GM19468 (cell line): ENCODE measurements around the gene KPNA5.
"Not testable (repeated sequence)": the region's sequence is repeated elsewhere in the genome, so short reads cannot be mapped to it uniquely, and the experiment has no call there.

Experiments used
- ATAC-seq: cut with Tn5 transposase; IDR thresholded peaks from one replicate; pipeline ENCODE4 v1.9.1; 2021; ENCODE audit warnings: mild to moderate bottlenecking, moderate library complexity, moderate number of reproducible peaks; ENCODE audit not compliant: unreplicated experiment; ENCODE audit errors: extremely low read depth

KPNA5 gene

DNA sequence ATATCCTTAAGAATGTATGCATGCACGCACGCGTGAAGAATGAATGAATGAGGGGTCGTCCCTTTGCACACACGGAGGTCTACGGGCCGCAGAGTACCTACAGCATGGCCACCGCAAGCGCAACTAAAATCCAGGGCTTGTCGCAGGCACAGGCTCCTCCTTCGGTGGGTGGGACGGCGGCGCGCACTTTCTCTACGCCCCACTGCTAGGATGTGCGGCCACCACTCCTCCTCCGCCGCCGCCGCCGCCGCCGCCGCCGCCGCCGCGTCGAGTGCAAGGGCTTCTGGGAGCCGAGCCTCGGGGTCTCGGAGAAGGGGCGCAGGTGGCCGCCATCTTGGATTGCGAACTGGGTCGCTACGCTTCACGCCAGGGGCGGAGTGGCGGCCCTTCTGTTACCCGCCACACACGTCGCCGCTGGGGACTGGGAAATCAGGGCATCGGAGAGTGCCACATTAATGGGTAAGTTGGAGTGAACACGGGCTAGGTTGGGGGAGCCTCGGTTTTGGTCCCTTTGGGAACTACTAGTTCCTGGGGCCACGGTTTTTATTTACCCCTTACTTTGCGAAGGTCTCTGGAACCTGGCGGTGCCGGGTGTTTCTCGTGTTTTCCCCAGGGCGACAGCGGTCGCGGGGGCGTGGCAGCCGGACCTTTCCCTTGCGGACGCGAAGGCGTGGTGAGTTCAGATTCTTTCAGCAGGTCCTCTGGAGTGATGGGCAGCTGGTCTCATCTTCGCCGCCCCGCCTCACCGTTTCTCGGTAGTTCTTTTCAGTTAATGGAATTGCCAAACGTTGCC is at the start of gene KPNA5:
KPNA5 (plus strand) TSS at position 332 of the 793 bp plus-strand sequence; CDS start at position 456, 124 bp downstream.
- ATAC-seq: peak; percentile 96

DNA sequence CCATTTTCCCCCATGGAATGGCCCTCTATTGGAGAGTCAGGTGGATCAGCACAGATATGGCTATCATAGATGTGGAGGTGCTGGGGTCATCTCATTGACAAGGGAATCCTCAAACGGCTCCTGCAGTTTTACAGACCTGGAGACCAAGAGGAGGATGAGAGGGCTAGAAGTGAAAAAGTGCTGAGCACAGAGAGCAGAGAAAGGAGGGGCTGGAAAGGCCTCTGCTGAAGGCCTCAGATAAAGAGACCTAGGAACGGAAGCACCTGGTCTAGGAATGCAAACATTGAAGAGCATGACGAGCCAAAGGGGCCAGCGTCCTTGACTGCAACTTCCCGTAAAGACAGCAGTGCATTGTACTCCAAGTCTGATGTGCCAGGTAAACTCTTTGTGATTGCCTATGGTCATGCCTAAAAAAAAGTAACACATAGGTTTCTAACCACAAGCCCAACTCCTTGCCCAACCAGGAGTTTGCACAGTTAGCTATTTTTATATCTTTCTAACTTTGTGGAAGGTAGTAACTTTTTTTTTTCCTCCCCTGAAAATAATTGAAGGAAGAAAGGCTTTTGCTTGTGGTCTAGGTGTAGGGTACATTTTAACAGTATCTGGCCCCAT is 49.5 kb upstream of the KPNA5 start:
- peak; percentile 17 for ATAC-seq

DNA sequence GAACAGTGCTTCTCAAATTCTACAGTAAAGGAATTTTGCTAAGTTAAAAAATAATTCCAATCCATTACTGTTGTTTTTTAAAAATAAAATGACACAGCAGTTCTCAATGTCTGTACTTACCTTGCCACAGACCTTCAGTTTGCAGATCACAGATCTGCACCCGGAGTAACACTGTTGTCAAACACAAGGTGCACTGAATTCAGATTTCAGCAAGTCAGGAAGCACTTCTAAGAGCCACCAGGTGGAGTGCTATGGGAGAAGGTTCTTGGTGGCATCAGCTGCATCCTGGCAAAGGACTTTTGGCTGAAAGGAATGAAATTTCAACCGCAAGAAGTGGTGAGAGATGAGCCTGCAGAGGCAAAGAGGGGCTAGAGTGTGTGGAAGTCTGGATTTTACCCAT is 47.3 kb upstream of the KPNA5 start:
- no peak for ATAC-seq

DNA sequence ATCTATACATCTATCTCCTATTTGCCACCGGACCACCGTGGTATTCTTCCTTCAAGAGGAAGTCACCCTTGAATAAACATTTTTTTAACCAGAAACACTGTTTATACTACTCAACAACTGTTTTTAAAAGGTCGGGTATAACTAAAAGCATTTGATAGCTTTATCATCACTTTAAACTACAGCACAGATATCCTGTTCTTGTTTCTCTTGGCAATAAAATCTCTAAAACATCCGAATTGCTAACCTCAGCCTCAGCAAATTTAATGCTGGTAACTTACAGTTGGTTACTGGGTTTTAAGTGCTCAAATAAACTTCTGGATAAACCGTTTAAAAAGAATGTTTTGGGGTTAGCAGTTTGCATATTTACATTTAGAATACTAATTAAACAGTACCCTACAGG is 32.9 kb upstream of the KPNA5 start:
- ATAC-seq: no peak

DNA sequence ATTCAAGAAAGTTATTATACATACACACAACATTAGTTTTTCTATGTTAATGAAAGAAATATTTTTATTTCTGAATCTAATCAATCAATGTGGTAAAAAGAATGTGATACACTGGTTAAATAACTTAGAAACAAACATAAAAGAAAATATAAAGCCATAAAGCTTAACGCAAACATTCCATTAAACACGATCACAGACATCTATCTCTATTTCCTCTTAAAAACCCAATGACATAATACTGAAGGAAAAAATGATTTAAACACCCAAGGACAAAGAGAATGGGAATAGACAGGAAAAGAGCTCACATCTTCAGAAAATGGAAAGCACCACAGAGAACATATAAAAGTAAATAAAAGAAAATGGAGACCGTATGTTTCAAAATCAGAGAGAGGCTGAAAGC is 31.9 kb upstream of the KPNA5 start:
- no peak for ATAC-seq

DNA sequence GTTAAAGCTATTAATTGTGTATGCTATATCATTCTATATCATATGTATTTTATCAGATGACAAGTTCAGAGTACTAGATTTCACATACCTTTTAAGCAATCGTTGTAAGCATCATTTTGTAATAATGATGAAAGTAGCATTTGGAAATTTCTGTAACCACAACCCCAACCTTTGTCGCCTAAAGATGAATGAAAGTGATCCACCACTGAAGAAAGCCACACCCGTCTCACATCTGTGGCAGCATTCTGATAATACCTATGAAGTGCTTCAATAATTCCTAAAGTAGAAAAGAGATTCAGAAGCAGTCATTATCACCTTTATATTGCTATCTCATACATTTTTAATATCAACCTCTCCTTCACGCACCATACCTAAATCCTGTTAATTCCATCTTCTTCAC is 29.1 kb upstream of the KPNA5 start:
- ATAC-seq: no peak

DNA sequence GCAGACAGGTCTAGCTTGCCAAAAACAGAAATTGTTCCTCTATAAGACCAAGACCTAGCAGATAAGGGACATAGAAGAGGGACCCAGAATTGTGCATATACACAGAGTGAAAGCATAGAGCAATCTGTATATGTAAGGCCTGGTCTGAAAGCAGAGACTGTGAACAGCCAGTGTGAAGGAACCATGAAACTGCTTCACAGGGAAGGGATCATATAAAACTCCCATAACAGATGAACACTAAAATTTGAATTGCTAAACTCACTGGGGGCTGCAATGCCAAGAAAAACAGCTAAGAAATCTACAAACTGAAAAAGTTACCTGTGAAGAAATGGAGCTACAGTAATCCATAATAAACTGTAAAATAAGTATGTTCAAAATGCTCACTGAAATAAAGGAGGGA is 19.4 kb upstream of the KPNA5 start:
- no peak for ATAC-seq

DNA sequence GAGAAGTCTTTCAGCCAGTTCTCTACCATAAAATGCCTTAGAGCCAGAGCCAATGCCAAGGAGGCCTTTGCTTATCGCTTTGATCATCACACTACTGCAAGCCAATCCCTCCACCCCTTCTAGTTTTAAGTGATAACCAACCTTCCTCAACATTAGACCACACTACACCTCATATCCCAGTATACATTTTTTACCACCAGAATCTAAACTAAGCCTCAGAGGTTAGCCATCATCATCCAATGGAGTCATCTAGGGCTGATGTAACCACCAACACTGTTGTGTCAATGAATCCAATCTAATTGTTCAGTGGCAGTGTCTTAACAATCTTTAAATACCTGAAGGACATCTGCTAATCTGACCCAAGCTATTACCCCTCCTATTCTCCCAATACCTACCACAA is 18.8 kb upstream of the KPNA5 start:
- no peak for ATAC-seq

DNA sequence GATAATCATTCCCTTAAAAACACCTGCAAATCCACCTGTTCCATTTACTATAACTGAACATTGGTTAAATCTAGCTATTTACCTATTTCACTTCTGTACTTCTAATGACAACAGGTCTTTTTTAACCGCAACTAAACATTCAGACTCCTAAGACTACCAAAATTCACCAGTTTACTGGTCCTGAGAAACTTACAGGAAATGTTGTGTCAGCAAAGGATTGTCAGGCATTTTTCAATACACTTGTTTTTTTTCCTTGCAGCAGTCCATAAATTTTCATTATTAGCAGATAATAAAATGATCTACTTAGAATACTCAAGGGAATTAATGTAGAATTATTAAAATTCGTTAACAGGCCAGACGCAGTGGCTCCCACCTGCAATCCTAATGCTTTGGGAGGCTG is 17.7 kb upstream of the KPNA5 start:
- no peak for ATAC-seq

DNA sequence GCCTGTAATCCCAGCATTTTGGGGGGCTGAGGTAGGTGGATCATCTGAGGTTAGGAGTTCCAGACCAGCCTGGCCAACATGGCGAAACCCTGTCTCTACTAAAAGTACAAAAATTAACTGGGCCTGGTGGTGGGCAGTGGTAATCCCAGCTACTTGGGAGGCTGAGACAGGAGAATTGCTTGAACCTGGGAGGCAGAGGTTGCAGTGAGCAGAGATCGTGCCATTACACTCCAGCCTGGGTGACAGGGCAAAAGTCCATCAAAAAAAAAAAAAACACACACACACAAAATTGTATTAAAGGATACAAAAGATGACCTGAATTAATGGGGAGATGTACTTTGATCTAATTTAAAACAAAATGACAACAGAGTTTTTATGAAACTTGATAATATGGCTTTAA is 16.8 kb upstream of the KPNA5 start:
- not testable (repeated sequence) for ATAC-seq

DNA sequence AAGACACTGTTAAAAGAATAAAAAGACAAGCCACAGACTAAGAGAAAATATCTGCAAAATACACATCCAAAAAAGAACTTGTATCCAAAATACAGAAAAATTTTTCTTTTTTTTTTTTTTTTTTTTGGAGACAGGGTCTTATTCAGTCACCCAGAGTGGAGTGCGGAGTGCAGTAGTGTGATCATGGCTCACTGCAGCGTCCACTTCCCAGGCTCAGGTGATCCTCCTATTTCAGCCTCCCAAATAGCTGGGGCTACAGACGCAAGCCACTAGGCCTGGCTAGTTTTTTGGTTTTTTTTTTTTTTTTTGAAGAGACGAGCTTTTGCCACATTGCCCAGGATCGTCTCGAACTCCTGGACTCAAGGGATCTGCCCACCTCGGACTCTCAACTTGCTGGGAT is 15.5 kb upstream of the KPNA5 start:
- no peak for ATAC-seq

DNA sequence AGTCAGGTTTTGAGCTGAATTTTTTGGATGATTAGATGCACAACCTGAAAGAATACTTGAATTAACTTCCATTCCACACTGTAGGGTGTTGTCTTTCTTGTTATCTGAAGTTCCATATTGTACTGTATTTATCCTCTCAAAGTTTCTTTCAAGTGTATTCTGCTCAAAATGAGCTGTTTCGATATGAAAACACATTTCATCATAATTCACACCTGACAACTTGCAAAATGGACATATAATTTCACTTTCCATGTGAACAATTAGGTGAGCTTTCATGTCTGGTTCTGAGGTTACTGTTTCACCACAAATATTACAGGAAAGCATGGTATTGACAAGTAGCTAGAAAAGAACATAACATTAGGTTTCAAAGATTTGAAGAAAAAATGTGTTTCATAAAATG is 14.1 kb upstream of the KPNA5 start:
- ATAC-seq: peak; percentile 36

DNA sequence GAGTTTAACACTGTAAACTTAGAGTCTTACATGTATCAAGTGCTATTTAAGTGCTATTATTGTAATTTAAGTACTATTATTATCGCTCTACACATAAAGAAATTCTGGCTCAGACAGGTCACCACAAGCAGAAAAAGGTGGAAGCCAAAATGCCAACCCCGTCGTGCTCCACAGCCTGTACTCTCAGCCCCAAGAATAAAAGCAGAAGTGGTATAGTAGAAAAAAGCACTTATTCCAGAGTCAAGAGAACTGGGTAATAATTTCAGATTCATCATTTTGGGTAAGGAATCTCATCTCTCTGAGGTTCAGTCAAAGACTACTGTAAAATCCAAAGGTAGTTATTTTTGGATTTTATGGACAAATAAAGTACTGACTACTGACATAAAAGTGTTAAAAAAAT is 13.4 kb upstream of the KPNA5 start:
- ATAC-seq: no peak

DNA sequence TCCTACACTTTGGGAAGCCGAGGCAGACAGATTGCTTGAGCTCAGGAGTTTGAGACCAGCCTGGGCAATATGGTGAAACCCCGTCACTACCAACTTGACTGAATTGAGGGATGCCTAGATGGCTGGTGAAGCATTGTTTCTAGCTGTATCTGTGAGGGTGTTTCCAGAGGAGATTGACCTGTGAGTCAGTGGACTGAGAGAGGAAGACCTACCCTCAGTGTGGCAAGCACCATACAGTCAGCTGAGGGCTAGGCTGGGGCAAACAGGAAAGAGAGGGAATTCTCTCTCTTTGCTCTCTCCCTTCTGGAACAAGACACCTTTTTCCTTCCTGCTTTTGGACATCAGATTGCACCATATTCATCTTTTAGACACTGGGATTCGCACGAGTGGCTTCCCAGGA is 8.7 kb upstream of the KPNA5 start:
- ATAC-seq: no peak

DNA sequence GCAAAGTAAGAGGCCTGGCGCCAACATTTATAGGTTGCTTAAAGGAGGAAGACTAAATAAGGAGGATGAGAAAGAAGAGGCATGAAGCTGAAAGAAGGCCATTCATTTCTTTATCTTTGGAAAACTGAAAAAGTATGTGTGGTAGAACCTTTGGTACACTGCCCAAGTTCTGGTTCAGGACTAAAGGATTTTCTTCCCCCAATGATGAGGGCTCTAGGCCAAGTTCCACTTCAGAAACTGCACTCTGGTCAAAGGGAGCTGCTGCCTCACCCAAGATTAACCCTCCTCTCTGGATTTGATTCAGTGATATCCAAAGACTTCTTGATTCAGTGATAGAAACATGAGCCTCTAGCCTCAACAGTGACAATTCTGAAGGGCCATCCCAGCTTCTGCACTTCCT is 5.0 kb upstream of the KPNA5 start:
- ATAC-seq: no peak

DNA sequence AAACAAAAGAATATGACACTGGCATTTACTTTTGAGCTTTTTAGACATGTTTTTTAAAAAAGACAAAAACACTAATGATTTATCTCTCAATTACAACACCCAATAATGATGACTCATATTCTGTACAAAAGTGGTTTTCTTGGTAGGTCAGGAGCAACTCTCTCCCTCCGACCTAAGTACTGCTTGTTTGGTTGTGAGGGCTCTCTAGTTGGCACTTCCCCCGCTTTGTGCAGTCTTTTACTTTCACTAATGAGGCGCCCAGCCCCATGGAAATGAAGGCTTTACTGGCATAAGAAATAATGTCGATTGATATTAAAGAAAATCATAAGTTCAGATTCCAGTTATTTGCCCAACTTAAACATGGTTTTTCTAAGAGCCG is 1.3 kb downstream of the KPNA5 start:
- ATAC-seq: no peak

DNA sequence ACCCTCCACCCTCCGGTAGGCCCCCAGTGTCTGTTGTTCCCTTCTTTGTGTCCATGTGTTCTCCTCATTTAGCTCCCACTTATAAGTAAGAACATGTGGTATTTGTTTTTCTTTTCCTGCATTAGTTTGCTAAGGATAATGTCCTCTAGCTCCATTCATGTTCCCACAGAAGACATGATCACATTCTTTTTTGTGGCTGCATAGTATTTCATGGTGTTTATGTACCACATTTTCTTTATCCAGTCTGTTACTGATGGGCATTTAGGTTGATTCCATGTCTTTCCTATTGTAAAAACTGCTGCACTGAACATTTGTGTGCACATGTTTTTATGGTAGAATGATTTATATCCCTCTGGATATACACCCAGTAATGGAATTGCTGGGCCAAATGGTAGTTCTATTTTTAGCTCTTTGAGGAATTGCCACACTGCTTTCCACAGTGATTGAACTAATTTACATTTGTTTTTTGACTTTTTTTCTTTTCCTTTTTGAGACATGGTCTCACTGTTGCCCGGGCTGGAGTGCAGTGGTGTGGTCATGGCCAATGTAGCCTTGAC is 4.5 kb downstream of the KPNA5 start:
- no peak for ATAC-seq

DNA sequence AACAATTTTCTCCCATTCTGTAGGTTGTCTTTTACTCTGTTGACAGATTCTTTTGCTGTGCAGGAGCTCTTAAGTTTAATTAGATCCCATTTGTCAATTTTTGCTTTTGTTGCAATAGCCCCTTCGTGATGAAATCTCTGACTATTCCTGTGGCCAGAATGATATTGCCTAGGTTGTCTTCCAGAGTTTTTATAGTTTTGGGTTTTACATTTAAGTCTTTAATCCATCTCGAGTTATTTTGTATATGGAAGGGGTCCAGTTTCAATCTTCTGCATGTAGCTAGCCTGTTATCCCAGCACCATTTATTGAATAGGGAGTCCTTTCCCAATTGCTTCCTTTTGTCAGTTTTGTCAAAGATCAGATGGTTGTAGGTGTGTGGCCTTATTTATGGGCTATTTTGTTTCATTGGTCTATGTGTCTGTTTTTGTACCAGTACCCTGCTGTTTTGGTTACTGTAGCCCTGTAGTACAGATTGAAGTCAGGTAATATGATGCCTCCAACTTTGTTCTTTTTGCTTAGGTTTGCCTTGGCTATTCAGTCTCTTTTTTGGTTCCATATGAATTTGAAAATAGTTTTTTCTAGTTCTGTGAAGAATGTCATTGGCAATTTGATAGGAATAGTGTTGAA is 5.6 kb downstream of the KPNA5 start:
- not testable (repeated sequence) for ATAC-seq

DNA sequence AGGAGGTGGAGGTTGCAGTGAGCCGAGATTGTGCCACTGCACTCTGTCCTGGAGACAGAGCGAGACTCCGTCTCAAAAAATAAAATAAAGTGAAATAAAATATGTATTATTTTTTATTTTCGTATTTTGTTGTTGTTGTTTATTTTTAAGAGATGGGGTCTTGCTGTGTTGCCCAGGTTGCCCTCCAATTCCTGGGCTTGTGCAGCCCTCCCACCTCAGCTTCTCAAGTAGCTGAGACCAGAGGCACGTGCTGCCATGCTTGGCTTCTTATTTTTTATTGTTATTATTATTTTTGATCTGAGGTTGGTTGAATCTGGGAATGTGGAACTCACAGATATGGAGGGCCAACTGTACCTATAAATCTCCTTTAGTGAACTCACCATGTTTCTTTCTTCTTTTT is 10.1 kb downstream of the KPNA5 start:
- ATAC-seq: no peak

DNA sequence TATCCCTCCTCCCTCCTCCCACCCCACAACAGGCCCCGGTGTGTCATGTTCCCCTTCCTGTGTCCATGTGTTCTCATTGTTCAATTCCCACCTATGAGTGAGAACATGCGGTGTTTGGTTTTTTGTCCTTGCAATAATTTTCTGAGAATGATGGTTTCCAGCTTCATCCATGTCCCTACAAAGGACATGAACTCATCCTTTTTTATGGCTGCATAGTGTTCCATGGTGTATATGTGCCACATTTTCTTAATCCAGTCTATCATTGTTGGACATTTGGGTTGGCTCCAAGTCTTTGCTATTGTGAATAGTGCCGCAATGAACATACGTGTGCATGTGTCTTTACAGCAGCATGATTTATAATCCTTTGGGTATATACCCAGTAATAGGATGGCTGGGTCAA is 11.9 kb downstream of the KPNA5 start:
- ATAC-seq: not testable (repeated sequence)

DNA sequence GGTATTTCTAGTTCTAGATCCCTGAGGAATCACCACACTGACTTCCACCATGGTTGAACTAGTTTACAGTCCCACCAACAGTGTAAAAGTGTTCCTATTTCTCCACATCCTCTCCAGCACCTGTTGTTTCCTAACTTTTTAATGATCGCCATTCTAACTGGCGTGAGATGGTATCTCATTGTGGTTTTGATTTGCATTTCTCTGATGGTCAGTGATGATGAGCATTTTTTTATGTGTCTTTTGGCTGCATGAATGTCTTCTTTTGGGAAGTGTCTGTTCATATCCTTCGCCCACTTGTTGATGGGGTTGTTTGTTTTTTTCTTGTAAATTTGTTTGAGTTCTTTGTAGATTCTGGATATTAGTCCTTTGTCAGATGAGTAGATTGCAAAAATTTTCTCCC is 12.3 kb downstream of the KPNA5 start:
- ATAC-seq: not testable (repeated sequence)
